ENCODE results near the gene TIMM22.
"Not testable (repeated sequence)": the region's sequence is repeated elsewhere in the genome, so short reads cannot be mapped to it uniquely, and the experiment has no call there.

Gene TIMM22

GRCh38 chr17:996554-997344 is at the start of gene TIMM22:
TIMM22 (plus strand) TSS chr17:997129; CDS start chr17:997143, 14 bp downstream.
- peak; percentile 95 for DNase-seq

DNA sequence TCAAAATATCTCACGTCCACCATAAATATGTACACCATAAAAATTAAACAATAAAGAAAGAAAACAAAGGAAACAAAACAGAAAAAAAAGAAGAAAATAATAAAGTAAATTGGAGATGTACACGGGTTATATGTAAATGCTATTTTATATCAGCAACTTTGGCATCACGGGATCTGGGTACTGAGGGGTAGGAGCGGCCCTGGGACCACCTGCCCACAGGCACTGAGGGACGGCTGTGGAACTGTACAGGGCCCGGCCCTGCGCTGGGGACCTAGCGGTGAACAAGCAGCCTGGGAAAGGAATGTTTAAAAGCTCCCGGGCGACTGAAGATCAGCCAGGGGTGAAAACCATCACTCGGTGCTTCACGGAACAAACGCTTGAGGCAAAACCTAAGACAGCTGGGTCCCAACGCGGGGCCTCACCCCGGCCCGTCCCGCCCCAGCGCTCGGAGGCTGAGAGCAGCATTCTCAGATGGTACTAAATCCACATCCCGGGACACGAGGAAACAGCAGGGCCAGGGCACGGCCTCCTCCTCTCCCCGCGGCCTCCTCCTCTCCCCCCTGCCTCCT is 48.6 kb upstream of the TIMM22 start:
- peak; percentile 75 for DNase-seq

DNA sequence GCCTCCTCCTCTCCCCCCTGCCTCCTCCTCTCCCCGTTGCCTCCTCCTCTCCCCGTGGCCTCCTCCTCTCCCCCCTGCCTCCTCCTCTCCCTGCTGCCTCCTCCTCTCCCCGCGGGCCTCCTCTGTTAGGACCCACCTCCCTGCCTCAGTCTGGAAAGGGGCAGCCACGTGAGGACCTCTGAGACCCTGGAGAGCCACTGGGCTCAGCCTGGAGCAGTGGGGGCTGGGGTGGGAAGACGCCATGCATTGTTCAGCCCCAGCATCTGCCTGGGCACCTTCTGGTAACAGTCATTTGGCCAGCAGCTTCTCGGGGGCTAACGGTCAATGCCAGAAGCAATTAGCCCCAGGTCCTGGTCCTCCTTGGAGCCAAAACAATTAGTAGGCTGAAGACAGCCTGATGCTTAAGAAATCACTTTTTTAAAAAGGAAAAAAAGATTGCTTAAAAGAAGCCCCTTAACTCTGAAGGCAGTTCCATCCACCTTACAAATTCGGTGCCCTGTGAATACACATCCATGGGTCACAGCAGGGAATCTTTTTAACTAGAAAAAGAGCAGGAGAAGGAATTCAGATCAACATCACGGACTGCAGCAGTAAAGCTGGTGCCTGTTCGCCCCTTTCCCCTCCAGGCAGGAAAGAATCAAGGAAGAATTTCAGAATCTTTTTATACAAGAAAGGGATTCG is 47.2 kb upstream of the TIMM22 start:
- no peak for DNase-seq

DNA sequence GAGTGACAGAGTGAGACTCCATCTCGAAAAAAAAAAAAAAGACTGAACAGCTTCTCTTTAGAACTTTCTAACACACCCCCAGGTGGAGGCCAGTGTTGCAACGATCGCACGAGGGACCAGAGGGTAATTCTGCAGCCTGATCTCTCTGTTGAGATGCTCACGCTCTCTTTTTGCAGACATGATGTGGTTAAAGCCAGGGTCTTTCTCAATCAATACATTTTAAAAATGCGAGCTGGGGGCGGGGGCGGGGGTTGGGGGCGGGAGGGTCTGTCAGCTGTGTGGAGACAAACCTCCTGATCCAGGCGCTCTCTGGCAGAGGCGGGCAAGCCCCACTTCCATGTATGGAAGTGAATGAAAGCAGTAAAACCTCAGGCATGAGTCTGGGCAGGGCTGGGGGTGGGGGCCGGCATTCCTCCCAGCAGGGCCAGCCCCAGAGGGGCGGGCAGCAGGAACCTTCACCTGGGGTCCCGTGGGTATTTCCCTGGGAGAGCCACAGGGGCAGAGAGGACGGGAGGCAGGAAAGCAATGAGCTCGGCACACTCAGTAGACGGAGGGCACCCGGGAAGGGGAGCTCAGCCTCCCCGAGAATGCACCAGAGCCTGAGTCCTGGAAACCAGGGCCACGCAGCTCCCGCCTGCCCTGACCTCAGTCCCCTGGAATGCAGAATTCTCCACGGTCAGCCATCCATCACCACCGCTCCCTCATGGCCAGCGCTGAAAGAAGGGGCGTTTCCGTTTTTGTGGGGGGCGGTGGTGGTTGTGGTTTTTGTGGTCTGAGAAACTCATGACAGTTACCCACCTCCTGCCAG is 45.4 kb upstream of the TIMM22 start:
- peak; percentile 68 for DNase-seq

DNA sequence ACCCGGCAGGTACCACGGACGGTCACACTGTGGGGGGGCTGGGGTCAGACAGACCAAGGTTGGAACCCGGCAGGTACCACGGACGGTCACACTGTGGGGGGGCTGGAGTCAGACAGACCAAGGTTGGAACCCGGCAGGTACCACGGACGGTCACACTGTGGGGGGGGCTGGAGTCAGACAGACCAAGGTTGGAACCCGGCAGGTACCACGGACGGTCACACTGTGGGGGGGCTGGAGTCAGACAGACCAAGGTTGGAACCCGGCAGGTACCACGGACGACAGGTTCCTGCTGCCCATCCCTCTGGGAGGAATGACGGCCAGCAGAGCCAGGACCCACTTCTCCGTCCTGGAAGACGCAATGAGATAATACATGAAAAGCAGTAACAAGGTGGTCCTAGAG is 44.3 kb upstream of the TIMM22 start:
- not testable (repeated sequence) for DNase-seq

GRCh38 chr17:953767-954166 is 43.2 kb upstream of the TIMM22 start:
- DNase-seq: no peak

GRCh38 chr17:954431-955164 is 42.3 kb upstream of the TIMM22 start:
- DNase-seq: peak; percentile 72

DNA sequence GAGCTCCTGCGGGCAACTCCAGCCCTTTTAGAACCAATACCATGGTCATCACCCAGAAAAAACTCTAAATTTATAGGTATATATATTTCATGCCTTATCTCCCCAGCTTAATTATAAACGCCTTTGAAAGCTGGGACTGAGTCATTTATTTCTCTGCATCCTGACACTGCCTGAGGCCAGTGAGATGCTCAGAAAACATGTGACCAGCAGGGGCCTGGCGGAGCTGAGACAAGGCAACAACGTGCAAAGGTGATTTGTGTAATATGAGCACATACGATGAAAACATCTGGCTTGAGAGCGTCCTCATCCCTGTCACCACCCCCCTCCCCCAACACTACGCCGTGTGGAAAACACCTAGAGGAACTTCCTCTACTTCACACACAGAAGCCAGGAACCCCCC is 40.0 kb upstream of the TIMM22 start:
- no peak for DNase-seq

DNA sequence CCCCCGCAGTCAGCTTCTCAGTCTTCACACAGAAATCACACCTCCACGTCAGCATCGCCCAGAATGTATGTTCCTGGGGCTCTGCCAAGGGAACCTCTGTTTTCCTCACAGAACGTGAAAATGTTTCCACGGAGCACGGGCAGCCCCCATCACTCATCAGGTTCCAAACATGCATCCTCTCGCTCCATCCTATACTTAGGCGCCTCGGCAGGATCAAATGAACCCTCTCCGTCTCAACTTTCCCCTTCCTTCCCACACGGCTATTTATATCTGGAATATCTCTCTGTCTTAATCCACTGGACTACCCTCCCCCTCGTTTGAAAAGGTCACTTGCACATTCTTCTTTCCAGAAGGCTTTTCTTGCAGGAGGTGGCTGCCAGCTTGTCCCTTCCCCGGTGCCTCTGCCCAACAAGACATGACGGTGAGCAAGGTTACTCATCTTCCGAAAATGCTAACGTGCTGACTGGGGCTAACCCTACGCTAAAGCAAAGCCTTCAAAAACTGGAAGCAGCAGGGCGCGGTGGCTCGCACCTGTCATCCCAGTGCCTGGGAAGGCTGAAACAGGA is 39.0 kb upstream of the TIMM22 start:
- no peak for DNase-seq

DNA sequence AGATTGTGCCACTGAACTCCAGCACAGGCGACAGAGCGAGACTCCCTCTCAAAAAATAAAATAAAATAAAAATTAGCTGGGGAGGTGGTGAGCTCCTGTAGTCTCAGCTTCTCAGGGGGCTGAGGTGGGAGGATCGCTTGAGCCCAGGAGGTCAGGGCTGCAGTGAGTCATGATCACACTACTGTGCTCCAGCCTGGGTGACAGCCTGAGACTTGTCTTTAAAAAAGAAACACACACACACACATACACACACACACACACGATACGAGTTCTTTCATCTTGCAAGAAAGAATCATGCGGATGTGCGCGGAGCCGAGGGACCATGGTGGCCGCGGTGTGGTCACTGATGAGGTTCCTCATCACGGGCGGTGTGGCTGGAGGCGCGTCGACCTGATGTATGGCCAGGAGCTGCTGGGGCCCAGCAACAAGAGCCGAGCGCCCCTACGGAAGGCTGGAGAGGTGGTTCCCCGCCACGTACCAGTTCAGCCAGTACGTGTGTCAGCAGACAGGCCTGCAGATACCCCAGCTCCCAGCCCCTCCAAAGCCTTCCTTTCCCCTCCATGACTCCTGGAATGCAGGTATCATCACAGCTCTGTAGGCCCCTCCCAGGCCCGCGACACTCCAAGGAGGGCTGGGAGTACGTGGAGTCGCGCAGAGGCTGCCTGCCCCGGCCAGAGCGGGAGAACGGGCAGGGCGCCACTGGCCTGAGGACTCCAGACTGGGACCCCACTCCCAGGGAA is 38.0 kb upstream of the TIMM22 start:
- no peak for DNase-seq

- DNase-seq: no peak
Measured at GRCh38 chr17:962166-962565, 34.8 kb upstream of the TIMM22 start.

DNA sequence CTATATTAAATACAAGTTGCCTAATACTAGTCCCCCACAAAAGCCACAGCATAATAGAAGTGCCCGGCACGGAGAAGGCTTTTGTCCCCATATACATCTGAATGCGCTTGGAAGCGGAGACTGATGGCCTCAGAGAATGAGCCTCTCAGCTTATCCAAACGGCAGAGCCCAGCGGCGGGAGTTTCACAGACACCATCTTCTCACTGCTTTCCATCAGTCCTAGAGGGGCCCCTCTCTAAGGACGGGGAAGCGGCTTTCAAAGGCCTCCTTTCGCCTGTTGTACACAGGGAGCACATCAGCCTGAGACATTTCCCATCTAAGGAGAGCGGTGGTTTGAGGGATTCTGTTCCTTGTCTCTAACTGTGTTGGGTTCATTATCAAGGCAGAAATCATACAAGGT is 34.3 kb upstream of the TIMM22 start:
- no peak for DNase-seq

DNA sequence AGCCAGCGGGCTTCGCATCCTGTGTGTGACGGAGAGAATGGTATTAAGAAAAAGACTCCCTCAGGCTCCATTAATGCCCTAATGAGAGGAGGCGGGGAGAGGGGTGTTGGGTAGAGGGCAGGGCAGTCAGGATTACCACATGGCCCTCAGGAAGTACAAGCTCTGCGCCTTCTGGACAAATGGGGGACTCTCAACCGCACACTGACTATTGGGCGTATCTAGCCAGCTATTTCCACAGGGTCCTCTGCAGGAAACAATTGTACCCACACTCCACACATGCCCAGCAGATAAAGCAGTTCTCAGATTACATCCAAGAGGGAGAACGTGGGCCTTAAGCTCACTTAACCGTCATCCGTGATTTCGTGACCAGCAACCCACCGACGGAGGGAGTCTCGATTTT is 32.1 kb upstream of the TIMM22 start:
- DNase-seq: no peak

- DNase-seq: no peak
Measured at GRCh38 chr17:965311-965989, 31.5 kb upstream of the TIMM22 start.

GRCh38 chr17:967122-967521 is 29.8 kb upstream of the TIMM22 start:
- DNase-seq: no peak

DNA sequence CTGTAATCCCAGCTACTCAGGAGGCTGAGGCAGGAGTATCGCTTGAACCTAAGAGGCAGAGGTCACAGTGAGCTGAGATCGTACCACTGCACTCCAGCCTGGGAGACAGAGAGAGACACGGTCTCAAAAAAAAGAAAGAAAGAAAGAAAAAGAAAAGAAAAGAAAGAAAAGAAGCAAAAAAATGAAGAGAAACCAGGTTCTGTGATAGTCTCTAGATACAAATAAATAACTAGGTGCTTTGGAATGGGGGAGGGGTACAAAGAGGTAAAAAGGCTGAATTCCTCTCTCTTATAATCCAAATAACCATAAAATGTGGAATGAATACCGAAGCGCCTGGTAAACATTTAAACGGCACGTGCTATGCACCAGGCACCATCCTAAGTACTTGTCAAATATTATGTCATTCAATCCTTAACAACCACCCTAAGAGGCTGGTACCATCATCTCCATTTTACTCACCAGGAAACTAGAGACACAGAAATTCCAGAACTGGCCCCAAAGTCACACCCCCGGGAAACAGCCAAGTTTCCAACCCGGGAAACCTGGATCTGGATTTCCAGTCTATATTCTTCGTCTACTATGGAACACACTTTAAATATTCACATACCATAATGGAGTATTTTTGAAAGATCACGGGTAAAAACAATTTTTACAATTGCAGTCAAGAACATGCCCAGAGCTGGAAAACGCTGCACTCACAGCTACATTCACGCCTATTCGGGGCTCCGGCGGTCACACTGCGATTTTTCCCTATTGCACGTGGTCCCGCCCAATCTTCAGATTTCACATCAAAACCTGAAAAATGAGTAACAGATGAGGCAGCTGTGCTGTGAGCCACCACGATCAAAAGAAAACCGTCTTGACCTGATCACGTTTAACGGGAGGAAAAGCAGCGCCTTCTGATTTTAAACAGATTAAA is 27.9 kb upstream of the TIMM22 start:
- DNase-seq: peak; percentile 66

DNA sequence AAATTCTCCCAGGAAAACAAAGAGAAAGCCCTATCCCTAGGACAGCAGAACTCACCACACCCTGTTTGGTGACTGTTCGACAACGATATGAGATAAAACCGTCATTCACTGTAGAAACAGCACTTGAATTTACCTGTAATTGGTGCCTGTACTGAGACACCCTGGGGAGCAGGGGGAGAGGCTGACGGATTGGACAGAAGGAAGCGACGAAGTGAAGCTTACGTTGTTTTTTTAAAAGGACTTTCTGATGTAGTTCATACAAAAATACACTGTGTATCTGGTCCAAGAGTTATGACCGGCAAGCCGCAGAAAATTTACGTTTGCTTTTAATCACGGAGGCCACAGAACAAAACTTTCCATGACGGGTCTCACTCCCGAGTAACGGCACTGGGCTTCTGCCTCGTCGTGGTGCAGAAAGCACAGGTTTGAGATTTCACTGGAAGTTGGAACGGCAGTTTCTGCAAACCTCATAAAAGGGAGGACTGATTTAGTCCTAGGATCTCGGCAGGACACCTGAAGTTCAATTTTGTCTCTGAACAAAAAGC is 27.0 kb upstream of the TIMM22 start:
- DNase-seq: peak; percentile 72

- no peak for DNase-seq
Measured at GRCh38 chr17:970364-970763, 26.6 kb upstream of the TIMM22 start.

DNA sequence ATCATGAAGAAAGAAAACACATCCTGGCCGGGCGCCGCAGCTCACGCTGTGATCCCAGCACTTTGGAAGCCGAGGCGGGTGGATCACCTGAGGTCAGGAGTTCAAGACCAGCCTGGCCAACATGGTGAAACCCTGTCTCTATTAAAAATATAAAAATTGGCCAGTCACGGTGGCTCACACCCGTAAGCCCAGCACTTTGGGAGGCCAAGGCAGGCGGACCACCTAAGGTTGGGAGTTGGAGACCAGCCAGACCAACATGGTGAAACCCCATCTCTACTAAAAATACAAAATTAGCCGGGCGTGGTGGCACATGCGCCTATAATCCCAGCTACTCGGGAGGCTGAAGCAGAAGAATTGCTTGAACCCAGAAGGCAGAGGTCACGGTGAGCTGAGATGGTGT is 25.1 kb upstream of the TIMM22 start:
- DNase-seq: not testable (repeated sequence)

All from left hindlimb (tissue), 1 donor.